GM23338 (cell line): ENCODE data around the gene POLDIP3. TPM values are rescaled to one million over a fixed set of nuclear protein-coding genes. Genes with fewer than 3 reads are reported as not detected.
"Not testable (repeated sequence)": the region's sequence is repeated elsewhere in the genome, so short reads cannot be mapped to it uniquely, and the experiment has no call there.

Source experiments
- ATAC-seq: fragments of 200-7000 bp; cut with Tn5 transposase; 3 replicates; pipeline ENCODE4 v1.9.1; 2020
- DNase-seq: peaks from one replicate; pipeline ENCODE4 v3.0.0-alpha.2; 2015; ENCODE audit warnings: low spot score
- H2AFZ ChIP-seq: fragments of 200-600 bp; sonication (generic); 2 replicates; pipeline ENCODE4 v1.8.0; 2016; ENCODE audit warnings: antibody characterized with exemption, mild to moderate bottlenecking, moderate library complexity
- H3F3A ChIP-seq: fragments of 200-600 bp; sonication (generic); replicated peaks from 2 replicates; pipeline ENCODE4 v1.8.0; 2017; ENCODE audit warnings: antibody characterized with exemption, mixed run types, low read depth
- H3K27ac ChIP-seq: fragments of 200-600 bp; sonication (generic); 2 replicates; pipeline ENCODE4 v1.6.1; 2016; ENCODE audit warnings: low read depth
- H3K27me3 ChIP-seq: fragments of 200-600 bp; sonication (generic); 2 replicates; pipeline ENCODE4 v1.8.0; 2016; ENCODE audit warnings: mild to moderate bottlenecking, mixed run types, moderate library complexity; ENCODE audit not compliant: insufficient read depth
- H3K36me3 ChIP-seq: fragments of 200-600 bp; sonication (generic); 2 replicates; pipeline ENCODE4 v1.8.0; 2016; ENCODE audit warnings: mild to moderate bottlenecking; ENCODE audit not compliant: insufficient read depth
- H3K4me1 ChIP-seq: fragments of 200-600 bp; sonication (generic); 2 replicates; pipeline ENCODE4 v1.8.0; 2016; ENCODE audit warnings: mild to moderate bottlenecking, moderate library complexity; ENCODE audit not compliant: insufficient read depth
- H3K4me2 ChIP-seq: fragments of 200-600 bp; sonication (generic); 2 replicates; pipeline ENCODE4 v1.7.1; 2017; ENCODE audit warnings: mixed run types
- H3K4me3 ChIP-seq: fragments of 200-600 bp; sonication (generic); 2 replicates; pipeline ENCODE4 v1.6.1; 2016; ENCODE audit warnings: mixed run types
- H3K79me2 ChIP-seq: fragments of 200-600 bp; sonication (generic); replicated peaks from 2 replicates; pipeline ENCODE4 v1.8.0; 2017; ENCODE audit warnings: mild to moderate bottlenecking; ENCODE audit not compliant: insufficient read depth
- H3K9me2 ChIP-seq: fragments of 200-600 bp; sonication (generic); 2 replicates; pipeline ENCODE4 v1.8.0; 2017; ENCODE audit not compliant: insufficient read depth
- H4K20me1 ChIP-seq: fragments of 200-600 bp; sonication (generic); replicated peaks from 2 replicates; pipeline ENCODE4 v1.8.0; 2017; ENCODE audit warnings: mild to moderate bottlenecking; ENCODE audit not compliant: insufficient read depth
- H3K27ac Mint-ChIP-seq: 2 replicates; pipeline ENCODE4 v1.8.0; 2020; ENCODE audit warnings: inconsistent platforms, mild to moderate bottlenecking, moderate library complexity, mixed read lengths
- H3K27me3 Mint-ChIP-seq: 3 replicates; pipeline ENCODE4 v1.8.0; 2022; ENCODE audit warnings: low read depth, mild to moderate bottlenecking, moderate library complexity, mixed read lengths, inconsistent platforms; ENCODE audit not compliant: insufficient read depth, poor library complexity
- H3K36me3 Mint-ChIP-seq: 3 replicates; pipeline ENCODE4 v1.8.0; 2021; ENCODE audit warnings: low read depth, mild to moderate bottlenecking, inconsistent platforms, moderate library complexity, mixed read lengths
- H3K4me1 Mint-ChIP-seq: 3 replicates; pipeline ENCODE4 v1.8.0; 2020; ENCODE audit warnings: mild to moderate bottlenecking, inconsistent platforms, mixed read lengths
- H3K4me3 Mint-ChIP-seq: 3 replicates; pipeline ENCODE4 v1.8.0; 2021; ENCODE audit warnings: moderate library complexity, mild to moderate bottlenecking, inconsistent platforms, mixed read lengths
- H3K9me3 Mint-ChIP-seq: 3 replicates; pipeline ENCODE4 v1.8.0; 2020; ENCODE audit warnings: moderate library complexity, mild to moderate bottlenecking, inconsistent platforms, mixed read lengths
- ETS1 ChIP-seq: IDR thresholded peaks from 2 replicates; pipeline ENCODE4 v1.6.1; 2016; ENCODE audit warnings: antibody characterized with exemption
- EZH2phosphoT487 ChIP-seq: fragments of 200-600 bp; sonication (generic); IDR thresholded peaks from one replicate; pipeline ENCODE4 v1.8.1; 2018; ENCODE audit warnings: antibody characterized with exemption; ENCODE audit not compliant: unreplicated experiment
- POLR2AphosphoS5 ChIP-seq: IDR thresholded peaks from 2 replicates; pipeline ENCODE4 v1.6.1; 2016; ENCODE audit warnings: antibody characterized with exemption, low read depth
- polyA plus RNA-seq: library from polyadenylated mRNA; unstranded; fragments of >200 nt; fragmentation: Nextera tagmentation; extraction: Ambion mirVana; gene quantifications from 2 replicates; pipeline ENCODE4 v1.2.1, GENCODE V29; 2016
- total RNA-seq: library from RNA; depleted of rRNA; stranded (reverse); fragments of >200 nt; shearing (Covaris generic); gene quantifications from 2 replicates; pipeline ENCODE4 v1.2.3, GENCODE V29; 2014

The POLDIP3 gene
- total and polyA plus RNA-seq, 2 experiments from 2014 or later, result 38.2 to 54.3 TPM

DNA sequence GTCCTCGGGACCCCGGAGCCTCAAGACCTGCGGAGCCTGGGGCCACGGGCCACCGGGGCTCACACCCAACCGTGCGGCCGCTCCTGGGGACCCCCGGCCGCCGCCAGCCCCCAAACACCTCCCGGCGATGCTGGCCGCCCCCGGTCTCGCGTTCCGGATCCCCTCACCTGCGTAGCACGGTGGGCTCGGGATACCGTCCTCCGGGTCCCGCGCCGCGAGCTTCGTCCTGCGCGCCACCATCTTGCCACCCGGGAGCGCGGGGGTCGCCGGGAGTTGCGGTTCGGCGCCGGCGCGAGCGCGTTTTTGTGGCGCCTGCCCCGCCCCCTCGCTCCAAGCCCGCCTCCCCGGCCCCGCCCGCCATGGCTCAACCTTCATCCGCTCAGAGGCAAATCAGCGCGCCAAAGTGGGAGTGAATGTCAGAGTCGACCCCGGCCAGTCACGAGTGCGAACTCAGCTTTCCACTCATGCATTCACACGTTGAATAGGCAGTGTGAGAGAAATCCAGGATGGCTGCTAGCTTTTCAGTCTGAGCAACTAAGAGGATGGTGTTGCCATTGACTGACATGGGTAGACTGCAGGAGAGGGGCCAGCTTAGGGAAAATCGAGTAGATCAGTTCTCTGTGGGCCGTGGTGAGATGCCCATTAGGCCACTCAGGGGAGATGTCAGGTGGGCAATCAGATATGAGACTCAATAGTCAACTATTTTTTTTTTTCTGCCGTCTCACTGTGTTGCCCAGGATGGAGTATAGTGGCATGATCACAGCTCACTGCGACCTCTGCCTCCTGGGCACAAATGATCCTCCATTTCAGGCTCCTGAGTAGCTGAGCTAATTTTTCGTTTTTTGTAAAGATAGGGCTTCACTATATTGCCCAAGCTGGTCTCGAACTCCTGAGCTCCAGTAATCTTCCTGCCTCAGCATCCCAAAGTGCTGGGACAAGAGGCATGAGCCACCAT, 32.6 kb downstream of the POLDIP3 start:
- H3K36me3 Mint-ChIP-seq, result peaks cover 63% of the 10 kb centered on the region

DNA sequence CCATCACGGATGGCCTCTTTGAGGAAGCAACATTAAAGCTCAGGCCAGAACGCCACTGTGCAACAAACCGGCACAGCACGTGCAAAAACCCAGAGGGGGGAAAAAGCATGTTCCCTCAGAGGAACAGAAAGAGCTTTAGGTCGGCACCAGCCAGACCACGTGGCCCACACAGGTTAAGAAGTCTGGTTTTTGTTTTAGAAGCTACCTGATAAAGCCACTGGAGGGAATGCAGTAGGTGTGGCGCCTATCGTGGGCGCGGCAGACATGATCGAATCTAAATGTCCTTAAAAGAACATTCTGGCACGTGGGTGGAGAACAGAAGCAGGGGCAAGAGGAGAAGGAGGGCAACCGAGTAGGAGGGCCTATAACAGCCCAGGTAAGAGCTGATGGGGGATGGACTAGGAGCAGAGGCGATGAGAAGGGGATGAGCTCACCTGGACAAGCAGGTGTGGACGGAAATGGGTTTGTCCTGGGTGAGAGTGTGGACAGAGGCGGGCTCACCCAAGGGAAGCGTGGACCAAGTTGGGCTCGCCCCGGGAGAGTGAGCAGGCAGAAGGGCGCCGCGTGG, 33.4 kb downstream of the POLDIP3 start:
- peaks cover 56% of the 10 kb centered on the region for H3K36me3 Mint-ChIP-seq
- not testable (repeated sequence) for H3K27ac ChIP-seq, H3K4me1 ChIP-seq, H3K27me3 ChIP-seq, H3K9me3 Mint-ChIP-seq, H2AFZ ChIP-seq, H4K20me1 ChIP-seq, H3K9me2 ChIP-seq, DNase-seq, H3K4me1 Mint-ChIP-seq, H3K36me3 ChIP-seq
- Histone ChIP-seq H3K4me3 (peak overlapping the region; percentile 80), H3K4me2 (peak overlapping the region; percentile 96), H3F3A (0 out of 2 replicates have a peak, but pooled peaks cover 18% of the 10 kb centered on the region), H3K79me2 (peaks cover 13% of the 10 kb centered on the region)
- H3K4me3 Mint-ChIP-seq, result peak overlapping the region; percentile 99
- peaks cover 12% of the 10 kb centered on the region for H3K27me3 Mint-ChIP-seq
- peak overlapping the region; percentile 96 for H3K27ac Mint-ChIP-seq
- ATAC-seq, result peak; percentile 59

More for the DNA sequence above, 32.6 kb downstream of the POLDIP3 start:
- H3F3A ChIP-seq, result 0 out of 2 replicates have a peak, but pooled peaks cover 18% of the 10 kb centered on the region
- peaks cover 13% of the 10 kb centered on the region for H3K79me2 ChIP-seq
- no peak overlapping the region for H2AFZ ChIP-seq
- H3K4me3 Mint-ChIP-seq, result peak overlapping the region; percentile 99
- H3K9me2 ChIP-seq, result no peaks in the 10 kb centered on the region
- H3K27me3 ChIP-seq, result no peaks in the 10 kb centered on the region
- no peaks in the 10 kb centered on the region for H3K9me3 Mint-ChIP-seq
- H3K27ac ChIP-seq, result peak overlapping the region; percentile 50; the same call in 1 of the 2 replicates
- H3K4me1 ChIP-seq, result peaks cover 3% of the 10 kb centered on the region; the same call in 1 of the 2 replicates
- DNase-seq (peak; percentile 85), ATAC-seq (peak; percentile 84)
- peak overlapping the region; percentile 78 for H3K27ac Mint-ChIP-seq
- TF ChIP-seq ETS1 (no peak), POLR2AphosphoS5 (peak; percentile 89), EZH2phosphoT487 (no peak)
- peaks cover 17% of the 10 kb centered on the region for H4K20me1 ChIP-seq
- H3K4me1 Mint-ChIP-seq, result peaks cover 6% of the 10 kb centered on the region
- H3K4me2 ChIP-seq, result peak overlapping the region; percentile 78
- peaks cover 5% of the 10 kb centered on the region for H3K36me3 ChIP-seq
- H3K27me3 Mint-ChIP-seq, result peaks cover 12% of the 10 kb centered on the region
- H3K4me3 ChIP-seq, result peak overlapping the region; percentile 80

DNA sequence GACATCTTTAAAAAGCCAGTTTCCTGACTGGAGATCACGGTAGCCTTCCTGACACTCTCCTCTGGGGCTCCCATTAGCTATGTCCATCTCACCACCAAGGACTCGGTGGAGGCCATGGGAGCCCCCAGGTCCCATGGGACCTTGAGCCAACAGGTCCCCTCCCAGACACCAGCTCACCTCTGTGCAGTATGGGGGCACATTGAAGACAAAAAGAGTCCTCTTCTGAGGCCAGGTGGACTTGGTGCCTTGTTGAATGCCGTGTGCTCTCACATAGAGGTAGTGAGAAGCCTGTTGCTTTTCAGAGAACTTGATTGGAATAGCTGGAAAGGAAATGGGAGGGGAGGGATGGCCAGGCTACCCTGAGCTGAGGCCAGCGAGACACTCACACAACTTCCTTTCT, 34.6 kb downstream of the POLDIP3 start:
- not testable (repeated sequence) for H2AFZ ChIP-seq, H3K27ac ChIP-seq, H3K27me3 ChIP-seq, H3K4me3 ChIP-seq, H3K9me2 ChIP-seq, H4K20me1 ChIP-seq, H3K36me3 ChIP-seq, DNase-seq, H3K27ac Mint-ChIP-seq, H3K4me1 ChIP-seq, H3K4me2 ChIP-seq, H3K4me1 Mint-ChIP-seq, H3K9me3 Mint-ChIP-seq, ATAC-seq
- Histone ChIP-seq H3K79me2 (peaks cover 13% of the 10 kb centered on the region), H3F3A (0 out of 2 replicates have a peak, but pooled peaks cover 18% of the 10 kb centered on the region)
- H3K36me3 Mint-ChIP-seq, result peaks cover 44% of the 10 kb centered on the region
- peaks cover 10% of the 10 kb centered on the region for H3K27me3 Mint-ChIP-seq
- H3K4me3 Mint-ChIP-seq, result peak overlapping the region; percentile 39; the same call in 1 of the 3 replicates
